Right lobe of liver (tissue), 6 donors: ENCODE data around the gene PHF21B. TPM values are rescaled to one million over a fixed set of nuclear protein-coding genes. Genes with fewer than 3 reads are reported as not detected.
A peak's percentile ranks its signal among the peaks of the same experiment; 100 is the strongest.

Experiments used
- ATAC-seq, 4 donors: fragments of 200-7000 bp; cut with Tn5 transposase; one replicate each; pipeline ENCODE4 v1.9.1; 2020; ENCODE audit warnings: mild to moderate bottlenecking in 4 of 4, moderate library complexity in 4 of 4
- DNase-seq, 3 donors: peaks; one replicate each; pipeline ENCODE4 v3.0.0-alpha.2; 2020
- H3K27ac ChIP-seq, 3 donors: fragments of 200-600 bp; one replicate each; pipeline ENCODE4 v1.8.0; 2022
- H3K27me3 ChIP-seq, 2 donors: fragments of 200-600 bp; one replicate each; pipeline ENCODE4 v1.8.0; 2022
- H3K36me3 ChIP-seq, 4 donors: fragments of 200-600 bp; sonication (generic) in 1 of 4; one replicate each; pipeline versions ENCODE4 v1.5.1 to v1.8.0; 2017 to 2022; ENCODE audit warnings: control low read depth in 1 of 4
- H3K4me1 ChIP-seq, 4 donors: fragments of 200-600 bp; sonication (generic) in 1 of 4; one replicate each; pipeline versions ENCODE4 v1.5.1 to v1.8.0; 2017 to 2022; ENCODE audit warnings: control low read depth in 1 of 4
- H3K4me3 ChIP-seq, 3 donors: fragments of 200-600 bp; one replicate each; pipeline ENCODE4 v1.8.0; 2022
- H3K9me3 ChIP-seq, 4 donors: fragments of 200-600 bp; sonication (generic) in 1 of 4; one replicate each; pipeline versions ENCODE4 v1.5.1 to v1.8.0; 2017 to 2022; ENCODE audit warnings: control low read depth in 1 of 4
- CTCF ChIP-seq, 4 donors: fragments of 200-600 bp in 3 of 4; fragments of 450-650 bp in 1 of 4; IDR thresholded peaks; one replicate each; pipeline versions ENCODE4 v1.5.1 to v1.8.0; 2016 to 2022; ENCODE audit warnings: antibody characterized with exemption in 4 of 4, mild to moderate bottlenecking in 2 of 4
- POLR2A ChIP-seq: fragments of 450-650 bp; IDR thresholded peaks from one replicate; pipeline ENCODE4 v1.6.1; 2017; ENCODE audit warnings: antibody characterized with exemption, mild to moderate bottlenecking
- WGBS: methylation state at CpG from one replicate; pipeline ENCODE4 v1.1.6; 2018; ENCODE audit warnings: low coverage, low lambda C conversion rate; ENCODE audit not compliant: insufficient coverage; ENCODE audit errors: missing lambda C conversion rate; 5-methylcytosine and 5-hydroxymethylcytosine counted together
- intact Hi-C, 2 donors: fragments of 100-400 bp; cut with DNase I; formaldehyde crosslinking; loops; one replicate each; pipeline versions ENCODE4 v1.11.2 to v1.14.1; 2022
- total RNA-seq, 6 experiments: library from RNA; depleted of rRNA in 2 of 6; stranded (reverse); fragments of >200 nt in 2 of 6; fragmentation: NEBNext Ultra II Directional in 3 of 6; extraction: Animal tissue kit (Norgen Biotek cat#: 25700) in 3 of 6; gene quantifications; one replicate each; pipeline versions ENCODE4 v1.1.0 to v1.2.4, GENCODE V29; 2016 to 2023
- donor health status: DM: no; HTN: yes; CAD: no.
- donor health status: DM: no; HTN: no; CAD: no.
- donor health status: DM: no; HTN: no; CAD: no.
- donor health status: DM: no; HTN: yes; CAD: no.
- donor health status: DM: no; HTN: yes; CAD: no.

The PHF21B gene
- total RNA-seq, 6 experiments from 2014 or later: not detected

GRCh38 chr22:45008186-45008681 lies 1.6 kb downstream of the PHF21B start:
- ATAC-seq (no peak), DNase-seq (no peak)
- no peak overlapping the region for H3K4me3 ChIP-seq
- H3K9me3 ChIP-seq: no peaks in the 10 kb centered on the region
- no peak for TF ChIP-seq CTCF (IDR thresholded peaks at IDR 0.05)
- no peak for TF ChIP-seq POLR2A
- WGBS: 0% methylated on average over 6 of the region's 46 CpGs
- H3K27ac ChIP-seq: no peak overlapping the region
- no peaks in the 10 kb centered on the region for H3K36me3 ChIP-seq
- peaks cover 0 to 12% (median 0%) of the 10 kb centered on the region in 4 donors for H3K4me1 ChIP-seq
- H3K27me3 ChIP-seq: peaks cover 0 to 43% of the 10 kb centered on the region in 2 donors
- intact Hi-C loops: no loop called here

GRCh38 chr22:45007391-45008185 lies 2.2 kb downstream of the PHF21B start:
- intact Hi-C loops: no loop called here
- Histone ChIP-seq H3K36me3 (no peaks in the 10 kb centered on the region), H3K27ac (no peak overlapping the region), H3K9me3 (no peaks in the 10 kb centered on the region), H3K27me3 (peaks cover 0 to 43% of the 10 kb centered on the region in 2 donors), H3K4me3 (no peak overlapping the region), H3K4me1 (peaks cover 0 to 12% (median 0%) of the 10 kb centered on the region in 4 donors)
- WGBS: 3% methylated on average over 20 of the region's 90 CpGs
- TF ChIP-seq CTCF (IDR thresholded peaks at IDR 0.05) (no peak), POLR2A (no peak)
- DNase-seq: peak in 1 of 3 donors; percentile 44
- no peak for ATAC-seq

GRCh38 chr22:45006964-45007390 lies 2.8 kb downstream of the PHF21B start:
- no peak for TF ChIP-seq POLR2A
- no peak for TF ChIP-seq CTCF (IDR thresholded peaks at IDR 0.05)
- no peaks in the 10 kb centered on the region for H3K36me3 ChIP-seq
- H3K4me1 ChIP-seq: peaks cover 0 to 12% (median 0%) of the 10 kb centered on the region in 4 donors
- H3K27me3 ChIP-seq: peaks cover 0 to 43% of the 10 kb centered on the region in 2 donors
- peak in 1 of 3 donors; percentile 26 for DNase-seq
- H3K27ac ChIP-seq: no peak overlapping the region
- intact Hi-C loops: no loop called here
- no peaks in the 10 kb centered on the region for H3K9me3 ChIP-seq
- H3K4me3 ChIP-seq: no peak overlapping the region
- 4% methylated on average over 23 of the region's 44 CpGs for WGBS
- no peak for ATAC-seq

- TF ChIP-seq CTCF (IDR thresholded peaks at IDR 0.05) (no peak), POLR2A (no peak)
- no peaks in the 10 kb centered on the region for H3K9me3 ChIP-seq
- H3K4me3 ChIP-seq: no peak overlapping the region
- H3K27me3 ChIP-seq: peaks cover 0 to 39% of the 10 kb centered on the region in 2 donors
- no peak overlapping the region for H3K27ac ChIP-seq
- ATAC-seq (no peak), DNase-seq (no peak)
- intact Hi-C loops: no loop called here
- H3K36me3 ChIP-seq: no peaks in the 10 kb centered on the region
- 5% methylated on average over 21 of the region's 21 CpGs for WGBS
- H3K4me1 ChIP-seq: peaks cover 0 to 12% (median 0%) of the 10 kb centered on the region in 4 donors
Measured at GRCh38 chr22:45006111-45006963, 3.5 kb downstream of the PHF21B start.
